Measurements from ENCODE around the gene SNX10.

GRCh38 chr7:26397796-26398426, 106.2 kb downstream of the SNX10 start:
- TF ChIP-seq POLR2A (IDR thresholded peaks at IDR 0.05; ENCODE audit: low read depth, low read length) = no peak
- no peak for TF ChIP-seq CTCF (conservative IDR thresholded peaks at IDR 0.05; ENCODE audit: low read depth, low read length)
- no peak for TF ChIP-seq RAD21 (IDR thresholded peaks at IDR 0.05; ENCODE audit: low read length)
- no peak for TF ChIP-seq RCOR1 (IDR thresholded peaks at IDR 0.05; ENCODE audit: insufficient replicate concordance, low read length)
- no peak for TF ChIP-seq MAZ (IDR thresholded peaks at IDR 0.05; ENCODE audit: borderline replicate concordance, low read depth, low read length)
- no peak for TF ChIP-seq SMC3 (IDR thresholded peaks at IDR 0.05; ENCODE audit: low read depth, low read length)
- TF ChIP-seq NFE2L2 (IDR thresholded peaks at IDR 0.05; ENCODE audit: low read depth, low read length) = no peak
- TF ChIP-seq ELK1 (IDR thresholded peaks at IDR 0.05; ENCODE audit: borderline replicate concordance, low read depth, low read length) = no peak
- no peak for TF ChIP-seq RFX5 (IDR thresholded peaks at IDR 0.05; ENCODE audit: low read depth, low read length)
- TF ChIP-seq FOS (IDR thresholded peaks at IDR 0.05; ENCODE audit: low read depth, low read length) = no peak
- TF ChIP-seq MXI1 (IDR thresholded peaks at IDR 0.05; ENCODE audit: borderline replicate concordance, low read depth, low read length) = no peak
- TF ChIP-seq, protein P1, sequence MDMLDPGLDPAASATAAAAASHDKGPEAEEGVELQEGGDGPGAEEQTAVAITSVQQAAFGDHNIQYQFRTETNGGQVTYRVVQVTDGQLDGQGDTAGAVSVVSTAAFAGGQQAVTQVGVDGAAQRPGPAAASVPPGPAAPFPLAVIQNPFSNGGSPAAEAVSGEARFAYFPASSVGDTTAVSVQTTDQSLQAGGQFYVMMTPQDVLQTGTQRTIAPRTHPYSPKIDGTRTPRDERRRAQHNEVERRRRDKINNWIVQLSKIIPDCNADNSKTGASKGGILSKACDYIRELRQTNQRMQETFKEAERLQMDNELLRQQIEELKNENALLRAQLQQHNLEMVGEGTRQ (IDR thresholded peaks at IDR 0.05; ENCODE audit: low read depth, low read length) = no peak

Measured in IMR-90 (cell line).